Measurements from ENCODE around the gene PRKAG2. TPM values are rescaled to one million over a fixed set of nuclear protein-coding genes. Genes with fewer than 3 reads are reported as not detected.

PRKAG2 gene
- total and polyA plus RNA-seq, 9 donors: 9.3 to 37.7 (median 22.6) TPM

DNA sequence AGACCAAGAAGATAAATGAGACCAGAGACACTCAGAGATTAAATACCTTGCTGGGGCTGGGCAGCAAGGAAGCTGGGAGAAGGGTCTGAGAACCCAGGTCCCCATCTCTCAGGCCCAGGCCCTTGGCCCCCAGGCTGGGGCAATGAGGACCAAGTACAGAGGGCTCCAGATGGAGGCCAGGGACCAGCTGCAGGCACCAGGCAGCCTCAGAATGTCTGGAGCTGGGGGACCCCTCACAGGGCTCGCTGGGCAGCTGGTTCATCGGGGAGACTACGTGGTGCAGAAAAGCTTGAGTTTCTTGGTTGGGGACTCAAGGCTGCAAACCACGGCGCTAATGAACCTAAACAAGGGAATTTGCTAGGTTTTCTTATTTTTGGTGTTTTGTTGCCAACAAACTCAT, 75.6 kb downstream of the PRKAG2 start:
- intact Hi-C loops (cut with DNase I): no loop called here
- H3K36me3 ChIP-seq: no peaks in the 10 kb centered on the region
- H3K4me3 ChIP-seq: no peak overlapping the region
- no peaks in the 10 kb centered on the region for H3K27me3 ChIP-seq
- no peak for TF ChIP-seq POLR2A (IDR thresholded peaks at IDR 0.05)
- TF ChIP-seq, protein P1, sequence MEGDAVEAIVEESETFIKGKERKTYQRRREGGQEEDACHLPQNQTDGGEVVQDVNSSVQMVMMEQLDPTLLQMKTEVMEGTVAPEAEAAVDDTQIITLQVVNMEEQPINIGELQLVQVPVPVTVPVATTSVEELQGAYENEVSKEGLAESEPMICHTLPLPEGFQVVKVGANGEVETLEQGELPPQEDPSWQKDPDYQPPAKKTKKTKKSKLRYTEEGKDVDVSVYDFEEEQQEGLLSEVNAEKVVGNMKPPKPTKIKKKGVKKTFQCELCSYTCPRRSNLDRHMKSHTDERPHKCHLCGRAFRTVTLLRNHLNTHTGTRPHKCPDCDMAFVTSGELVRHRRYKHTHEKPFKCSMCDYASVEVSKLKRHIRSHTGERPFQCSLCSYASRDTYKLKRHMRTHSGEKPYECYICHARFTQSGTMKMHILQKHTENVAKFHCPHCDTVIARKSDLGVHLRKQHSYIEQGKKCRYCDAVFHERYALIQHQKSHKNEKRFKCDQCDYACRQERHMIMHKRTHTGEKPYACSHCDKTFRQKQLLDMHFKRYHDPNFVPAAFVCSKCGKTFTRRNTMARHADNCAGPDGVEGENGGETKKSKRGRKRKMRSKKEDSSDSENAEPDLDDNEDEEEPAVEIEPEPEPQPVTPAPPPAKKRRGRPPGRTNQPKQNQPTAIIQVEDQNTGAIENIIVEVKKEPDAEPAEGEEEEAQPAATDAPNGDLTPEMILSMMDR (IDR thresholded peaks at IDR 0.05): no peak
- TF ChIP-seq EP300 (IDR thresholded peaks at IDR 0.05): no peak
- H3K27ac ChIP-seq: no peak overlapping the region
- 72 to 99% (median 98%) methylated on average over 5 of the region's 5 CpGs for WGBS, 3 donors
- DNase-seq: no peak
- no peaks in the 10 kb centered on the region for H3K4me1 ChIP-seq (ENCODE audit: insufficient read depth)
- H3K9me3 ChIP-seq: no peaks in the 10 kb centered on the region

DNA sequence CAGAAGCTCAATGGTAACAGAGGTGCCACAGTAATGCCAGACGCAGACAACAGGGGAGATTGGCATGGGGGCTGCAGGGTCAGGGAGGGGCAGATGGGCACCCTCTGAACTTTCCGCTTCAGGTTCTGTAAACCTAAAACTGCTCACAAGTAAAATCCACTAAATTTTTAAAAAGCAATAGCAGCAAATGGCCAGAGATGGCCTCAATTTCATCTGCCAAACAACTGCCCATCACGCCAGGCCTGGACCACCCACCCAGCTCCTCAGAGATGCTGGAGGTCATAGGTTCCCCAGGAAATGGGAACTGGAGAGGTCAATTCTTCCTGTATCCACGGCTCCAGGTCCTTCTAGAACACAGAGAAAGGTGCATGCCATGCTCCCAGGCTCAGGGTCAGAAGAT, 76.1 kb downstream of the PRKAG2 start:
- H3K27ac ChIP-seq: no peak overlapping the region
- DNase-seq: no peak
- no peaks in the 10 kb centered on the region for H3K27me3 ChIP-seq
- intact Hi-C loops (cut with DNase I): no loop called here
- H3K4me3 ChIP-seq: no peak overlapping the region
- H3K9me3 ChIP-seq: no peaks in the 10 kb centered on the region
- H3K4me1 ChIP-seq (ENCODE audit: insufficient read depth): no peaks in the 10 kb centered on the region
- no peak for TF ChIP-seq EP300 (IDR thresholded peaks at IDR 0.05)
- no peak for TF ChIP-seq POLR2A (IDR thresholded peaks at IDR 0.05)
- TF ChIP-seq, protein P1 (IDR thresholded peaks at IDR 0.05): no peak
- WGBS, 3 donors: 88 to 91% (median 89%) methylated on average over 4 of the region's 4 CpGs
- no peaks in the 10 kb centered on the region for H3K36me3 ChIP-seq

DNA sequence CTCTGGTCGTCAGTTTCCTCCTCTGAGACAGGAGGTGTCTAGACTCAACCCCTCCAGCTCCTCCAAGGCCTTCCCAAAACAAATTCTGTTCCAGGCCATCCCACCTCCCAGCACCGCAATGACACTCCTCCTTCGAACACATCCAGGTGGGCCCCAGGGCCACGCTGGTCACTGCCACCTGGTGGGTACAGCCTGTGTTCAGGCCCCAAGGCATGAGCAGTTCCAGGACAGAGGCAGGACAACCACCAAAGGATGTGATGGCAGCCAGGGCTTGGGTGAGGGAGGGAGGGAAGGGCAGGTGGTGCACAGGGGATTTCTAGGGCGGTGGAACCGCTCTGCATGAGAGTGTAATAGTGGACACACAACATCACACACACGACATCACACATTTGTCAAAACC, 76.5 kb downstream of the PRKAG2 start:
- H3K4me1 ChIP-seq (ENCODE audit: insufficient read depth): no peaks in the 10 kb centered on the region
- TF ChIP-seq, protein P1 (IDR thresholded peaks at IDR 0.05): no peak
- TF ChIP-seq POLR2A (IDR thresholded peaks at IDR 0.05) (no peak), EP300 (IDR thresholded peaks at IDR 0.05) (no peak)
- no peak overlapping the region for H3K27ac ChIP-seq
- H3K36me3 ChIP-seq: no peaks in the 10 kb centered on the region
- H3K27me3 ChIP-seq: no peaks in the 10 kb centered on the region
- H3K4me3 ChIP-seq: no peak overlapping the region
- 82 to 97% (median 85%) methylated on average over 7 of the region's 7 CpGs for WGBS, 3 donors
- intact Hi-C loops (cut with DNase I): no loop called here
- H3K9me3 ChIP-seq: no peaks in the 10 kb centered on the region
- DNase-seq: no peak

DNA sequence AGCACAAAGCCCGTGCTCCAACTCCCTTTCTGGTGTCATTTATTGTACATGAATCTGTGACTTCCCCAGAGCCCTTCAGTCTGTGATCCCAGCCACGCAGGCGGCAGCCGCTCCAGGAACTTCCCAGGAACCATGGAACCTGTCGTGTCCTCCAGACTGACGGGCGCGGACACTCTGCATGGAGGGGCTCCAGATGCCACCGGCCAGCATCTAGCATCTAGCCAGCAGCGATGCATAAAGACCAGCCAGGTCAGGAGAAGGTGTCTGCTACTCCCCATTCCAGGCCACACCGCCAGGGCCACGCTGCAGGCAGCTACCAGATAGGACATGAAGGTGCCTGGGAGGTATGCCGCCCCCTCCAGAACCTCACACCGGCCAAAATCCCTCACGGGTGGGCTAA, 77.4 kb downstream of the PRKAG2 start:
- H3K27ac ChIP-seq: no peak overlapping the region
- 94 to 97% (median 95%) methylated on average over 15 of the region's 15 CpGs for WGBS, 3 donors
- intact Hi-C loops (cut with DNase I): no loop called here

More for the DNA sequence above, 77.4 kb downstream of the PRKAG2 start:
- no peak for DNase-seq
- H3K4me1 ChIP-seq (ENCODE audit: insufficient read depth): no peaks in the 10 kb centered on the region
- no peaks in the 10 kb centered on the region for H3K27me3 ChIP-seq
- no peaks in the 10 kb centered on the region for H3K9me3 ChIP-seq
- H3K36me3 ChIP-seq: no peaks in the 10 kb centered on the region
- no peak for TF ChIP-seq EP300 (IDR thresholded peaks at IDR 0.05)
- no peak for TF ChIP-seq POLR2A (IDR thresholded peaks at IDR 0.05)
- TF ChIP-seq, protein P1 (IDR thresholded peaks at IDR 0.05): no peak
- no peak overlapping the region for H3K4me3 ChIP-seq
